Sigmoid colon (tissue), 7 donors: Measurements from ENCODE around the gene SPNS2. TPM values are rescaled to one million over a fixed set of nuclear protein-coding genes. Genes with fewer than 3 reads are reported as not detected.
A peak's percentile ranks its signal among the peaks of the same experiment; 100 is the strongest.

Experiments used
- DNase-seq: peaks from one replicate; pipeline ENCODE4 v3.0.0-alpha.2; 2019
- H3K27ac ChIP-seq, 4 donors: fragments of 200-600 bp; sonication (generic); one replicate each; pipeline ENCODE4 v1.5.1; 2016 to 2019; ENCODE audit warnings: mild to moderate bottlenecking in 1 of 4
- H3K27me3 ChIP-seq, 3 donors: fragments of 200-600 bp; sonication (generic); one replicate each; pipeline ENCODE4 v1.5.1; 2019; ENCODE audit warnings: mild to moderate bottlenecking in 1 of 3
- H3K36me3 ChIP-seq, 4 donors: fragments of 200-600 bp; sonication (generic); one replicate each; pipeline ENCODE4 v1.5.1; 2016 to 2019
- H3K4me1 ChIP-seq, 4 donors: fragments of 200-600 bp; sonication (generic); one replicate each; pipeline ENCODE4 v1.5.1; 2017 to 2019
- H3K4me3 ChIP-seq, 4 donors: fragments of 200-600 bp; sonication (generic); one replicate each; pipeline ENCODE4 v1.5.1; 2017 to 2019; ENCODE audit warnings: mild to moderate bottlenecking in 2 of 4, moderate library complexity in 1 of 4
- H3K9me3 ChIP-seq, 4 donors: fragments of 200-600 bp in 3 of 4; sonication (generic) in 3 of 4; one replicate each; pipeline versions ENCODE4 v1.5.1 to v1.6.1; 2013 to 2019
- EP300 ChIP-seq, 4 donors: sonication (generic); formaldehyde crosslinking; IDR thresholded peaks; one replicate each; pipeline ENCODE4 v1.6.1; 2017; ENCODE audit warnings: antibody characterized with exemption in 4 of 4
- POLR2A ChIP-seq, 2 donors: fragments of 450-650 bp; IDR thresholded peaks; one replicate each; pipeline ENCODE4 v1.6.1; 2016; ENCODE audit warnings: antibody characterized with exemption in 2 of 2, mild to moderate bottlenecking in 2 of 2, moderate library complexity in 2 of 2
- POLR2AphosphoS5 ChIP-seq, 4 donors: sonication (generic); formaldehyde crosslinking; IDR thresholded peaks; one replicate each; pipeline ENCODE4 v1.6.1; 2017; ENCODE audit warnings: antibody characterized with exemption in 4 of 4
- WGBS, 2 donors: extraction: QIAGEN DNeasy Blood & Tissue Kit; methylation state at CpG; one replicate each; pipeline ENCODE4 v1.1.7; 2013; 5-methylcytosine and 5-hydroxymethylcytosine counted together
- intact Hi-C: fragments of 100-400 bp; cut with DNase I; formaldehyde crosslinking; loops from one replicate; pipeline ENCODE4 v1.15.1; 2023
- polyA plus RNA-seq, 3 donors: library from polyadenylated mRNA; stranded (reverse); fragments of 200-250 nt; gene quantifications; one replicate each; pipeline ENCODE4 v1.2.3, GENCODE V29; 2013
- total RNA-seq, 4 donors: library from RNA; depleted of rRNA; stranded (reverse); fragments of >200 nt; gene quantifications; one replicate each; pipeline ENCODE4 v1.1.0, GENCODE V29; 2016
- TF ChIP-seq, protein P1 (sequence below), 4 experiments: fragments of 450-650 bp in 3 of 4; fragments of 200-600 bp in 1 of 4; IDR thresholded peaks; one replicate each; pipeline ENCODE4 v1.5.1; 2016 to 2019; ENCODE audit warnings: antibody characterized with exemption in 4 of 4, mild to moderate bottlenecking in 3 of 4, moderate library complexity in 2 of 4
- donor health status: healthy with polysubstance abuse.
- donor health status: Bipolar disorder and iron deficiency.
- donor health status: healthy.

SPNS2 gene
- total and polyA plus RNA-seq, 7 donors: 5.3 to 40.5 (median 9.8) TPM

DNA sequence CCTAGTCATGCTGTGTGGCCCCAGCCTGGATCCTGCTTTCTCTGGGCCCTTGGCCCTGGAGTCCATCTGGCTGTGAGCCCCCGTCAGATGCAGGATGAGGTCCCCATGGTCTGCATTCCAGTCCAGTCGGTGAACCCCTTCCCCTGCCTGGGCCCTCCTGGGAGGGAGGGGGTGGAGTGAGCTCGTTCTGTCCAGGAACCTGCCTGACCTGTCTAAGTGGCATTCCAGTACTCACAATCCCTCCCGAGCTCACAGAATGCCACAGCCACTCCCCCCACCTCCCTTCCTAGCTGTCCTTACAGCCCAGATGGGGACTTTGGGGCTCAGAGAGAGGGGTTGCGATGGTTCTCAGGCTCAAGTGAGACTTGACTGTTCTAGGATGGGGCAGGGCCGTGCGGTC lies 15.5 kb downstream of the SPNS2 start:
- H3K36me3 ChIP-seq: no peaks in the 10 kb centered on the region
- no peaks in the 10 kb centered on the region for H3K9me3 ChIP-seq
- DNase-seq: peak; percentile 41
- no peaks in the 10 kb centered on the region for H3K4me1 ChIP-seq
- no peaks in the 10 kb centered on the region for H3K27me3 ChIP-seq
- intact Hi-C loops: no loop called here
- WGBS, 2 donors: 63 to 86% methylated on average over 7 of the region's 7 CpGs
- TF ChIP-seq, protein P1, sequence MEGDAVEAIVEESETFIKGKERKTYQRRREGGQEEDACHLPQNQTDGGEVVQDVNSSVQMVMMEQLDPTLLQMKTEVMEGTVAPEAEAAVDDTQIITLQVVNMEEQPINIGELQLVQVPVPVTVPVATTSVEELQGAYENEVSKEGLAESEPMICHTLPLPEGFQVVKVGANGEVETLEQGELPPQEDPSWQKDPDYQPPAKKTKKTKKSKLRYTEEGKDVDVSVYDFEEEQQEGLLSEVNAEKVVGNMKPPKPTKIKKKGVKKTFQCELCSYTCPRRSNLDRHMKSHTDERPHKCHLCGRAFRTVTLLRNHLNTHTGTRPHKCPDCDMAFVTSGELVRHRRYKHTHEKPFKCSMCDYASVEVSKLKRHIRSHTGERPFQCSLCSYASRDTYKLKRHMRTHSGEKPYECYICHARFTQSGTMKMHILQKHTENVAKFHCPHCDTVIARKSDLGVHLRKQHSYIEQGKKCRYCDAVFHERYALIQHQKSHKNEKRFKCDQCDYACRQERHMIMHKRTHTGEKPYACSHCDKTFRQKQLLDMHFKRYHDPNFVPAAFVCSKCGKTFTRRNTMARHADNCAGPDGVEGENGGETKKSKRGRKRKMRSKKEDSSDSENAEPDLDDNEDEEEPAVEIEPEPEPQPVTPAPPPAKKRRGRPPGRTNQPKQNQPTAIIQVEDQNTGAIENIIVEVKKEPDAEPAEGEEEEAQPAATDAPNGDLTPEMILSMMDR (IDR thresholded peaks at IDR 0.05): no peak
- no peak for TF ChIP-seq POLR2A (IDR thresholded peaks at IDR 0.05)
- no peak for TF ChIP-seq EP300 (IDR thresholded peaks at IDR 0.05)
- no peak for TF ChIP-seq POLR2AphosphoS5 (IDR thresholded peaks at IDR 0.05)
- H3K27ac ChIP-seq: peak overlapping the region in 1 of 4 donors; percentile 38
- H3K4me3 ChIP-seq: no peak overlapping the region

GRCh38 chr17:4514779-4515178 lies 16.1 kb downstream of the SPNS2 start:
- Histone ChIP-seq H3K4me3 (no peak overlapping the region), H3K27me3 (no peaks in the 10 kb centered on the region), H3K4me1 (peaks cover 0 to 2% (median 0%) of the 10 kb centered on the region in 4 donors), H3K27ac (peak overlapping the region in 1 of 4 donors; percentile 38), H3K9me3 (no peaks in the 10 kb centered on the region), H3K36me3 (no peaks in the 10 kb centered on the region)
- TF ChIP-seq EP300 (IDR thresholded peaks at IDR 0.05) (no peak), POLR2A (IDR thresholded peaks at IDR 0.05) (no peak), POLR2AphosphoS5 (IDR thresholded peaks at IDR 0.05) (no peak)
- TF ChIP-seq, protein P1 (IDR thresholded peaks at IDR 0.05): no peak
- intact Hi-C loops: no loop called here
- DNase-seq: peak; percentile 63
- 89 to 92% methylated on average over 11 of the region's 11 CpGs for WGBS, 2 donors

DNA sequence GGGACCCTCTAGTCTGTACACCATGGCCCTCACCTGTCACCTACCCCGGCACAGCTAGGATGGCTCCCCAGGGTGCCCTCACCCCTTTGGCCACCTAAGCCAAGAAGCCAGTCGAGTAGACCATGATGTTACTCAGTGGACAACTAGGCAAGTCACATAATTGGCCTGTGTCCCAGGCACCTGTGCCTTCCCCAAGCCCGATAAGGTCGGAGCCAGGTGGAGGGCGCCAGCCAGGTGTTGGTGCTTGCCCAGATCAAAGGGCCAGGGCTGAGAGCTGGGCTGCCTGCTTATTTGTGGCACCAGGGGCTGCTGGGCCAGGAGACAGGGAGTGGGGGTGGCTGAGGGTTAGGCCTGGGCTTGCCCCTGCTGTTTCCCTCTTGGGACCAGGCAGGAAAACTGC lies 16.8 kb downstream of the SPNS2 start:
- intact Hi-C loops: no loop called here
- Histone ChIP-seq H3K4me3 (no peak overlapping the region), H3K4me1 (peaks cover 0 to 4% (median 2%) of the 10 kb centered on the region in 4 donors), H3K27me3 (no peaks in the 10 kb centered on the region), H3K36me3 (no peaks in the 10 kb centered on the region), H3K27ac (no peak overlapping the region), H3K9me3 (no peaks in the 10 kb centered on the region)
- TF ChIP-seq POLR2A (IDR thresholded peaks at IDR 0.05) (no peak), EP300 (IDR thresholded peaks at IDR 0.05) (no peak), POLR2AphosphoS5 (IDR thresholded peaks at IDR 0.05) (no peak)
- TF ChIP-seq, protein P1 (IDR thresholded peaks at IDR 0.05): no peak
- DNase-seq: peak; percentile 59
- 33 to 76% methylated on average over 5 of the region's 5 CpGs for WGBS, 2 donors

- Histone ChIP-seq H3K9me3 (no peaks in the 10 kb centered on the region), H3K27ac (peak overlapping the region in 1 of 4 donors; percentile 46)
- TF ChIP-seq POLR2A (IDR thresholded peaks at IDR 0.05) (no peak), POLR2AphosphoS5 (IDR thresholded peaks at IDR 0.05) (no peak), EP300 (IDR thresholded peaks at IDR 0.05) (no peak)
- TF ChIP-seq, protein P1 (IDR thresholded peaks at IDR 0.05): no peak
Measured at GRCh38 chr17:4516735-4517134, 18.1 kb downstream of the SPNS2 start.

DNA sequence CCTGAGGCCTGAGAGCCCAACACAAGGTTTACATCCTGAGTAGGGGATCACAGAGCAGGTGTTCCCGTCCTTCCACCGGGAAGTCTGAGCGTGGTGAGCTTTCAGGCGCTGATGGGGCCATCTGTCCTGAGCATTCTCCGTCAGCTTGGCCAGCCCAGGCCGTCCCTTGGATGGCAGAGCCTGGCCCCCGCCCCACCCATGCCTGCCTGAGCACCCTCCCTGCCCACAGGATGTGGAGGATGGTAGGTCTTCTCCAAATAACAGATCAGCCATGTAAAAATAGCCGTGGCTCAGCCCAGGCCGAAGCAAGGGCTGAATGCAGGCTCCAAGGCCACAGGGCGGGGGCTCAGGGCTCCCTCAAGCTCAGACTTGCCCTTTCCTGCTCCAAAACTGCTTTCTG lies 20.2 kb downstream of the SPNS2 start:
- peak; percentile 47 for DNase-seq
- H3K27ac ChIP-seq: peak overlapping the region; percentile 47 to 76 (median 51)
- intact Hi-C loops: no loop called here
- H3K27me3 ChIP-seq: no peaks in the 10 kb centered on the region
- 87 to 91% methylated on average over 10 of the region's 10 CpGs for WGBS, 2 donors
- H3K4me1 ChIP-seq: peaks cover 0 to 12% (median 7%) of the 10 kb centered on the region in 4 donors
- no peaks in the 10 kb centered on the region for H3K9me3 ChIP-seq
- no peaks in the 10 kb centered on the region for H3K36me3 ChIP-seq
- TF ChIP-seq, protein P1 (IDR thresholded peaks at IDR 0.05): no peak
- no peak for TF ChIP-seq POLR2AphosphoS5 (IDR thresholded peaks at IDR 0.05)
- no peak for TF ChIP-seq EP300 (IDR thresholded peaks at IDR 0.05)
- TF ChIP-seq POLR2A (IDR thresholded peaks at IDR 0.05): no peak
- H3K4me3 ChIP-seq: no peak overlapping the region

More at GRCh38 chr17:4516735-4517134, 18.1 kb downstream of the SPNS2 start:
- Histone ChIP-seq H3K36me3 (no peaks in the 10 kb centered on the region), H3K27me3 (no peaks in the 10 kb centered on the region), H3K4me3 (no peak overlapping the region), H3K4me1 (peaks cover 0 to 11% (median 6%) of the 10 kb centered on the region in 4 donors)
- 77 to 82% methylated on average over 11 of the region's 11 CpGs for WGBS, 2 donors
- intact Hi-C loops: no loop called here
- no peak for DNase-seq
